ENCODE measurements around the gene SLC6A17.

GRCh38 chr1:110112143-110112542, 38.2 kb upstream of the SLC6A17 start, which contains the start of gene UBL4B:
- TF ChIP-seq SAFB2 (IDR thresholded peaks at IDR 0.05; ENCODE audit: borderline replicate concordance, low read depth, low read length, severe bottlenecking) (no peak), ZKSCAN1 (IDR thresholded peaks at IDR 0.05; ENCODE audit: low read depth, low read length) (no peak), NKRF (IDR thresholded peaks at IDR 0.05; ENCODE audit: borderline replicate concordance) (no peak), HCFC1 (IDR thresholded peaks at IDR 0.05; ENCODE audit: low read depth, low read length) (no peak), ELF4 (CRISPR knock-in tag; IDR thresholded peaks at IDR 0.05) (no peak), FOXA3 (CRISPR knock-in tag; conservative IDR thresholded peaks at IDR 0.05 in 1 of 2, IDR thresholded peaks at IDR 0.05 in 1 of 2) (no peak), HNRNPH1 (optimal IDR thresholded peaks at IDR 0.05; ENCODE audit: low read depth, low read length) (no peak)

Measured in K562 (cell line).